HG03039 (cell line): ENCODE data around the gene ICAM4.
"Not testable (repeated sequence)": the region's sequence is repeated elsewhere in the genome, so short reads cannot be mapped to it uniquely, and the experiment has no call there.

Experiments
- ATAC-seq: cut with Tn5 transposase; IDR thresholded peaks from one replicate; pipeline ENCODE4 v1.9.1; 2021; ENCODE audit warnings: mild to moderate bottlenecking, moderate library complexity; ENCODE audit not compliant: unreplicated experiment

Gene ICAM4

DNA sequence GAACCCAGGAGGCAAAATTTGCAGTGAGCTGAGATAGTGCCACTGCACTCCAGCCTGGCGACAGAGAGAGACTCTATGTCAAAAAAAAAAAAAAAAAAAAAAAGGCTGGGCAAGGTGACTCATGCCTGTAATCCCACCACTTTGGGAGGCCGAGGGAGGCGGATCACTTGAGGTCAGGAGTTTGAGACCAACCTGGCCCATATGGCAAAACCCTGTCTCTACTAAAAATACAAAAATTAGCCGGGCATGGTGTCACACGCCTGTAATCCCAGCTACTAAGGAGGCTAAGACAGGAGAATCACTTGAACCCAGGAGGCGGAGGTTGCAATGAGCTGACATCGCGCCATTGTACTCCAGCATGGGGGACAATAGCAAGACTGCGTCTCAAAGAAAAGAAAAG is 50.0 kb downstream of the ICAM4 start:
- ATAC-seq: not testable (repeated sequence)
